Measurements from ENCODE around the gene OR10A5. TPM values are rescaled to one million over a fixed set of nuclear protein-coding genes. Genes with fewer than 3 reads are reported as not detected.
"Not testable (repeated sequence)": the region's sequence is repeated elsewhere in the genome, so short reads cannot be mapped to it uniquely, and the experiment has no call there.

The OR10A5 gene, protein sequence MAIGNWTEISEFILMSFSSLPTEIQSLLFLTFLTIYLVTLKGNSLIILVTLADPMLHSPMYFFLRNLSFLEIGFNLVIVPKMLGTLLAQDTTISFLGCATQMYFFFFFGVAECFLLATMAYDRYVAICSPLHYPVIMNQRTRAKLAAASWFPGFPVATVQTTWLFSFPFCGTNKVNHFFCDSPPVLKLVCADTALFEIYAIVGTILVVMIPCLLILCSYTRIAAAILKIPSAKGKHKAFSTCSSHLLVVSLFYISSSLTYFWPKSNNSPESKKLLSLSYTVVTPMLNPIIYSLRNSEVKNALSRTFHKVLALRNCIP
- total RNA-seq = not detected in 2 replicates

DNA sequence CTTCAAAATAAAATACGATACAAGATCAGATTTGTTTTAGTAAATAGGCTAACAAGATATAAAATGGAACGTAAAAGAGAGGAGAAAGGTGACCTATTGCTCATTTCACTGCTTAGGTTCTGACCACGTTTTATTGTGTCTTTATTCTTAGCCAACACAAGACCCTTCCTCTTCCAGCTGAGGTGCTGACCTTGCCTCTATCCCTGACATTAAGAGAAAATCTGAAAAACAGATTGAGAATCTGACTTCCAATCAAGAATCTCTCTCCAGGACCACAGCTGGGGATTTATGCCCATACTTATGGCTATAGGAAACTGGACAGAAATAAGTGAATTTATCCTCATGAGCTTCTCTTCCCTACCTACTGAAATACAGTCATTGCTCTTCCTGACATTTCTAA is at the start of gene OR10A5:
TSS of gene OR10A5 (plus strand) at position 301 of the 400 bp plus-strand sequence. CDS start at position 301, 0 bp downstream.
- intact Hi-C loops (cut with micrococcal nuclease) = no loop called here

DNA sequence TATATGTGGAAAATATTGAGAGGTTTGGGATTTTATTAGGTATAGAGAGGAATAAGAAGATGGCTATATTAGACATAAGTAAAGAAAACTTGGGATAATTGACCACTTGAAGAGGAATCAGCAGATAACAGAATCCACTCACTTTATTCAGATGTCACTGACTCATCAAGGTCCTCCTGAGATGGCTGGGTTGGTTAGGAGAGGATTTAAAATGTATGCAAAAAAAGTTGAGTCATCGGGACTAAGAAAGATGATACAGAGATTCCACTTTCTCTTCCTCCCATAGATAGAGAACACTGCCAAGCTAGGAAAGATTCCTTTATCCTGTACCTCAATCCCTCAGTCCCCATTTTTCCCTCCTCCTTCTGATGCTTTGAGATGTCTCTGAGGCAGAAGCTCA is 46.1 kb upstream of the OR10A5 start, which contains the start of gene OR6A2:
TSS of gene OR6A2 (minus strand) at position 288 of the 400 bp plus-strand sequence. CDS start 3,981 bp downstream, outside the sequence.
- intact Hi-C loops (cut with micrococcal nuclease) = no loop called here

DNA sequence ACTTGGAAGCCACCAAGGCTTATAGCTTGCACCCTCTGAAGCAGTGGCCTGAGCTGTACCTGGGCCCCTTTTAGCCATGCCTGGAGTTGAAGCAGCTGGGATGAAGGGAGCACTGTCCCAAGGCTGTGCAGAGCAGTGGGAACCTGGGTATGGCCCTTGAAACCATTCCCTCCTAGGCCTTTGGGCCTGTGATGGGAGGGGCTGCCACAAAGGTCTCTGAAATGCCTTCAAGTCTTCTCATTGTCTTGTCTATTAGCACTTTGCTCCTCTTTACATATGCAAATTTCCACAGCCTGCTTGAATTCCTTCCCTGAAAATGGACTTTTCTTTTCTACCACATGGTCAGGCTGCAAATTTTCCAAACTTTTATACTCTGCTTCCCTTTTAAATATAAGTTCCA is 44.4 kb upstream of the OR10A5 start:
- intact Hi-C loops (cut with micrococcal nuclease) = not testable (repeated sequence)

DNA sequence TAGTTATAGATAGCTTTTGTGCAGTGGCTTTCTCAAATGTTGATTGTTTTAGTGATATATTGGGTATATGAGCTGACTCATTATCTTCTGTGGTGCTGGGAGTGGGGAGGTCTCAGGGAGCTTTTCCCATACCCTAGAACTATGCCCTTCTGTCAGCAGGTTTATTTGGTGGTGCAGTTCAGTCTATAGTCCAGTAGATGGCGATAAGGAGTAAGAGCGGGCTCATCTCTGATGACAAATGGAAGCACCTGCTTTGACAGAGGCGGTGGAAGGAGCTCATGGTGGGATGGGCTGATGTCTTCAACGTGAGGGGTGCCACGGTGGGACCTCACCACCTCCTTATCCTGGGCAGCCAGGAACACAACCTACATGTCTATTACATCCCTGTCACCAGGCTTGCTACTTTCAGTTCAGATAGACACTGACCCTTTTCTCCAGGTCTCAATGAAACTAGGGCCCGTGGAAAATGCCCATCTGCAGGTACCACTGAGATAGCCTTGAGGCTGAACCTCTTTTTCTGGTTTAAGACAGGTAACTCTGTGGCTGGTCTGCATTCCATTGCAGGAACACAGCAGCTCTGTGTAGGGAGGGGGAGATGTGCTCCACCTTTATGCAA is 33.0 kb upstream of the OR10A5 start:
- intact Hi-C loops (cut with micrococcal nuclease) = no loop called here

DNA sequence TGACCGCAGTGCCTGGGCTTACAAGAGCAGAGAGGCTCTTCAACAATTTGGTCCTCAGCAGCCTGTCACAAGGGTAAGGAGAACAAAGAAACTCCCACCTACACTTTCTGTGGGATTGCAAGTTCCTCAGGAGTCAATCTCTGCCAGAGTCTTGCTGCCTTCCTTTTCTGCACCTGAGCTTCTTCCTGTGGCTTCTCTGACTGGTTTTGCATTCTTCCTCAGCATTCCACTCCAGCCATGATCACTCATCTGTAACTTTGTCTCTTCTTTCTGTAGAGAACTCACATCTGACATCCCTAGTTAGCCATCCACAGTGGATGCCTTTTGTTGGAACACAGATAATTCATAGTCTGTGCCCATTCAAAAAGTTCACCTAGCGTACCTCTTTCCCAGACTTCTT is 31.8 kb upstream of the OR10A5 start:
- intact Hi-C loops (cut with micrococcal nuclease) = no loop called here

GRCh38 chr11:6817694-6818093 is 27.8 kb upstream of the OR10A5 start:
- intact Hi-C loops (cut with micrococcal nuclease) = no loop called here

DNA sequence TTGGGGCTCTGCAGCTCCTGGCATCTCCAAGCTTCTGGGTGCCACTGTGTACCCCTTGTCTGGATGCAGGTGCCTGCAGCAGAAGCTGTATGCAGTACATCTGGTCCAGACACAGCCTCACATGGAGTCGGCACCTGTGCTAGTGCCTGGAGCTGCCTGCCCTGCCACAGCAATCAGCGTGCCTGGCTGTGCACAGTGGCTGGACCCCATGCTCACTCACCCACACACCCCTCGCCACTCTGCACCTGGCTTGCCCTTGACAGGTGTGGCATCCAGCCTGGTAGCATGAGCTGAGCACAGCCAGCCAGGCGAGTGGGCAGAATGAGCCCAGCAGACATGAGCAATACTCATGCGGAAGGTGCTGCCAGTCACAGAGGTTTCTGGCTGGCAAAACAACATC is 26.5 kb upstream of the OR10A5 start:
- intact Hi-C loops (cut with micrococcal nuclease) = no loop called here

DNA sequence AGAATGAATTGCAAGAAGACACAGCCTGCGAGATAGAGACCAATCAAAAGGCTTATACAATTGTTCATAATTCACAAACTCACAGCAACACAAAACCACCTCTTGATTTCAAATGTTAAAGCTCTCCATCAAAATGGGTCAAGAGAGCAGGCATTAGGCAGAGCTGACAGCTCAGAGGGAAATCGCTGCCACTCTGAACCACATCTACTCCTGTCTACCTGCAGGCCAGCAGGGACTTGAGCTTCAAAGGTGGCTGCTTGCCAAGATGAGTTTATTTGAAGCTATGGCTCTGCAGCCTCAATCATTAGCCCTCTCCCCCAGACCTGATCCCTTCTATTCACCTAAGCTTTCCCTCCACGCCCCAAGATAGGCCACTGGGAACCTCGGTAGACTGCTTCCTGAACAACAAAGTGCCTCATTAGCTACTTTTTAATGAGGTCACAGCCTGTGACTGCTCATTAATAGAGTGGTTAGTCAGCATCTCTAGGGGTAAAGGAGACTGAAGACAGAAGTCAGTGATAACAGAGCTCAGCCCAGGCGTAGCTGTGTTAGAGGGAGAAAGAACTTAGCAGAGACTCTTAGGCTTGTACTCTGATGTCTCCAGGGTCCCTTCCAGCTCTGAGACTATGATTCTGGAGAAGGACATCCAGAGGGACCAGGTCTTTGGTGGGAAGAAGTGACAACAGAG is 21.2 kb upstream of the OR10A5 start:
- intact Hi-C loops (cut with micrococcal nuclease) = no loop called here

DNA sequence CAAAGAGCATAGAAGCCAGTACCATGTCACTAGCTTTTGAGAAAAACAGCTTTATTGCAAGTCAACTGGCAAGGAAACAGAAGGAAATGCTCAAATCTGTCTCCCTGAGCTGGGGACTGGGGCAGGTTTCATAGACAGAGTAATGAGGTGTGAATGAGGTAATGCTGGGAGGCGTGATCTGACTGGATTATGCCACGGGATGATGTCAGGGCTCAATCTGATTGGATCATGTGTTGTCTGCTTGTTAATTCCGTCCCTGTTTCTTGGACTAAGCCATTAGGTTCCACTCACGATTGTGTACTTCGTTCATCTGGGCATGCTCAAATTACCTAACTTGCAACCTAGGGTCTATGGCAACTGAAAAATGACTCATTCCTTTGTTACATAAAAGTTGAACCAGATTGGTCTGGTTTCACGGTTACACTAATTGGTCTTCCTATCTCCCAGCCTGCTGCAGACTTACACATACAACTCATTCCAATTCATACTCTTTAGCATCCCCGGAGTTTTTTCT is 20.2 kb upstream of the OR10A5 start:
- intact Hi-C loops (cut with micrococcal nuclease) = no loop called here

- intact Hi-C loops (cut with micrococcal nuclease) = no loop called here
Observed at GRCh38 chr11:6828103-6828502, 17.4 kb upstream of the OR10A5 start.

- intact Hi-C loops (cut with micrococcal nuclease) = no loop called here
Observed at GRCh38 chr11:6833356-6833755, 12.1 kb upstream of the OR10A5 start.

GRCh38 chr11:6834021-6834420 is 11.5 kb upstream of the OR10A5 start:
- intact Hi-C loops (cut with micrococcal nuclease) = no loop called here

DNA sequence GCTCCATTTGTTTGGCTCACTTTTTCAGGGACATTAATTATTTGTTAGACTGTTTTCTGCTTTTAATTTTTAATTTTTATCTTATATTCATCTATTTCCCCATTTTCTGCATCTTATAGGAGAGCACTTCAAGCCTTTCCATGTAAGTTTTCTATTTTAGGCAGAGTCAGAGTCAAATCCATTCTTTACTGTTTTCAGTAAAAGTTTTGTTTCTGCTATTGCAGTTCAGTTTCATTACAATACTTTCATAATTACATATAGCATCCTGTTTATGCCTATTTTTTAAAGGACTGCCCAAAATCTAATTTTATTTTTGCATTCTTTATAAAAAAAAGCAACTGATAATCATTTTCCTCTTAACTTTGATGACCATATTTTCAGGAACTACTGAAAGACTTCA is 3.8 kb upstream of the OR10A5 start:
- intact Hi-C loops (cut with micrococcal nuclease) = no loop called here

- intact Hi-C loops (cut with micrococcal nuclease) = no loop called here
Observed at GRCh38 chr11:6843670-6844069, 1.8 kb upstream of the OR10A5 start.

DNA sequence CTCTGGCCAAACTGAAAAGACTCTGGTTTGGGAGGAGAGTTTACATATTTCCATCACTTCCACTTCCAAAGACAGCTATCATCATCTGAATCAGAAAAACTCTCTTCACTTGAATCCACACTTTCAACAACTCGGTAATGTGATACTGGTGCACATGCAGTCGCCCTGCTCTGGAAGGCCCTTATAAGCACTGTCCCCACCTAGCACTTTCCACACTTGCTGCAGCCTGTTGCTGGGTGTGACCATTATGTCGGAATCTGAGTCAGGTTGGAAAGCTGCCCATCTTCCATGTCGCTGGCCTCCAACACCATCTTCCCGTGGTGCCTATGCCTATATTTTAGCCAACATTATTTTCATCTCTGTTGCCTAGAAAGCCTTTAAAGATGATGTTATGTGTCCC is 1.1 kb upstream of the OR10A5 start:
- intact Hi-C loops (cut with micrococcal nuclease) = no loop called here

DNA sequence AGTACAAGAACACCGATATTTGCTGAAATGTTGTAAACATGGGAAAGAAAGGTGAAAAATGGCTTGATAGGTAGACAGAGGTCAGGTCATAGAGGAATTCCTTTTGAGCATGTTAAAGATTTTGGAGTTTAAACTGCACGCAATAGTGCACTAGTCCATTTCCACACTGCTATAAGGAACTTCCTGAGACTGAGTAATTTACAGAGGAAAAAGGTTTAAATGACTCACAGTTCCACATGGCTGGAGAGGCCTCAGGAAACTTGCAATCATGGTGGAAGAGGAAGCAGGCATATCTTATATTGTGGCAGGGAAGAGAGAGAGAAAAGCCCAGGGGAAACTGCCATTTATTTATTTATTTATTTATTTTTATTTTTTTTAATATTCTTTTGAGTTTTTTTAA is 5.0 kb downstream of the OR10A5 start:
- intact Hi-C loops (cut with micrococcal nuclease) = no loop called here

GRCh38 chr11:6854801-6855200 is 9.3 kb downstream of the OR10A5 start:
- intact Hi-C loops (cut with micrococcal nuclease) = not testable (repeated sequence)

GRCh38 chr11:6855971-6856541 is 10.6 kb downstream of the OR10A5 start:
- intact Hi-C loops (cut with micrococcal nuclease) = no loop called here

- intact Hi-C loops (cut with micrococcal nuclease) = no loop called here
Observed at GRCh38 chr11:6856871-6857270, 11.4 kb downstream of the OR10A5 start.

- intact Hi-C loops (cut with micrococcal nuclease) = no loop called here
Observed at GRCh38 chr11:6862961-6863360, 17.5 kb downstream of the OR10A5 start, which contains the start of gene OR10A2. TSS of gene OR10A2 (plus strand) at chr11:6863057. CDS start at chr11:6869755, 6,698 bp downstream.

GRCh38 chr11:6864438-6864837 is 19.0 kb downstream of the OR10A5 start:
- intact Hi-C loops (cut with micrococcal nuclease) = no loop called here

DNA sequence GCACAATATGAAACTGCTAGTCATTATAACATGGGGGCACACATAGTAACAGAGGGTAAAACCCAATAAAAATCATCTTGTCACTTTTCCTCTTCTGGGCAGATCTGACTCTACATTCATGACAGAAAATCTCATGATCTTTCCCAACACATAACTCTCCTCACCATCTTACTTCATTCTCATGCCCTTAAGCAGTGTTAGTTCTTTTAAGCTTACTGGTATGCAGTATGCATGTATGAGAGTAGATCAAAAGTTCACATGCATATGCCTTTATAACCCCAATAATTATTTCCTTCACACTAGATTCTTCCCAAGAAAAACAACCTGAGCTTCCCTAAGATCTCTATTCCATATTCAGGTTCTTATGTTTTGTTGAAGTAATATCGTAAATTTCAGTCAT is 25.8 kb downstream of the OR10A5 start:
- intact Hi-C loops (cut with micrococcal nuclease) = no loop called here

Measured in T-helper 2 cell treated with Interferon-gamma antibody and Interleukin-4, amounts not matched to agents 100 ng/mL and 5 ng/mL, for 36 hours (primary cell).